IMR-90 (cell line): ENCODE measurements around the gene C14orf180.

ENCODE experiments used
- CEBPB ChIP-seq: IDR thresholded peaks from 2 replicates; pipeline ENCODE4 v1.6.1; 2012; ENCODE audit warnings: low read depth, low read length, improper control_type of control experiment
- CTCF ChIP-seq: conservative IDR thresholded peaks from 2 replicates; pipeline ENCODE4 v1.5.1; 2012; ENCODE audit warnings: mild to moderate bottlenecking, low read depth, low read length, improper control_type of control experiment
- ELK1 ChIP-seq: fragments of 150-350 bp; IDR thresholded peaks from 2 replicates; pipeline ENCODE4 v1.6.1; 2016; ENCODE audit warnings: low read depth, mild to moderate bottlenecking, low read length, moderate library complexity, borderline replicate concordance
- MAZ ChIP-seq: IDR thresholded peaks from 2 replicates; pipeline ENCODE4 v1.6.1; 2012; ENCODE audit warnings: low read depth, mild to moderate bottlenecking, low read length, improper control_type of control experiment, moderate library complexity, borderline replicate concordance
- MXI1 ChIP-seq: IDR thresholded peaks from 2 replicates; pipeline ENCODE4 v1.6.1; 2012; ENCODE audit warnings: low read depth, mild to moderate bottlenecking, low read length, moderate library complexity, borderline replicate concordance
- NFE2L2 ChIP-seq: fragments of 150-350 bp; IDR thresholded peaks from 2 replicates; pipeline ENCODE4 v1.6.1; 2016; ENCODE audit warnings: low read depth, mild to moderate bottlenecking, low read length
- POLR2A ChIP-seq: IDR thresholded peaks from 2 replicates; pipeline ENCODE4 v1.6.1; 2012; ENCODE audit warnings: mild to moderate bottlenecking, low read depth, low read length
- RAD21 ChIP-seq: IDR thresholded peaks from 2 replicates; pipeline ENCODE4 v1.6.1; 2012; ENCODE audit warnings: low read length, improper control_type of control experiment
- RCOR1 ChIP-seq: IDR thresholded peaks from 2 replicates; pipeline ENCODE4 v1.6.1; 2012; ENCODE audit warnings: mild to moderate bottlenecking, low read length, improper control_type of control experiment; ENCODE audit not compliant: insufficient replicate concordance
- SMC3 ChIP-seq: fragments of 150-350 bp; IDR thresholded peaks from 2 replicates; pipeline ENCODE4 v1.6.1; 2016; ENCODE audit warnings: low read depth, mild to moderate bottlenecking, antibody characterized with exemption, low read length, moderate library complexity

GRCh38 chr14:104531421-104532190 is 48.0 kb upstream of the C14orf180 start:
- no peak for TF ChIP-seq NFE2L2
- TF ChIP-seq CTCF = no peak
- no peak for TF ChIP-seq RCOR1
- TF ChIP-seq ELK1 = no peak
- no peak for TF ChIP-seq MXI1
- TF ChIP-seq RAD21 = no peak
- TF ChIP-seq MAZ = no peak
- no peak for TF ChIP-seq POLR2A
- TF ChIP-seq SMC3 = no peak
- TF ChIP-seq CEBPB = no peak
